Measurements from ENCODE around the gene CLEC10A. TPM values are rescaled to one million over a fixed set of nuclear protein-coding genes. Genes with fewer than 3 reads are reported as not detected.

The CLEC10A gene
- total and polyA plus RNA-seq, 2 experiments from 2014 or later: 0.21 to 0.37 TPM

DNA sequence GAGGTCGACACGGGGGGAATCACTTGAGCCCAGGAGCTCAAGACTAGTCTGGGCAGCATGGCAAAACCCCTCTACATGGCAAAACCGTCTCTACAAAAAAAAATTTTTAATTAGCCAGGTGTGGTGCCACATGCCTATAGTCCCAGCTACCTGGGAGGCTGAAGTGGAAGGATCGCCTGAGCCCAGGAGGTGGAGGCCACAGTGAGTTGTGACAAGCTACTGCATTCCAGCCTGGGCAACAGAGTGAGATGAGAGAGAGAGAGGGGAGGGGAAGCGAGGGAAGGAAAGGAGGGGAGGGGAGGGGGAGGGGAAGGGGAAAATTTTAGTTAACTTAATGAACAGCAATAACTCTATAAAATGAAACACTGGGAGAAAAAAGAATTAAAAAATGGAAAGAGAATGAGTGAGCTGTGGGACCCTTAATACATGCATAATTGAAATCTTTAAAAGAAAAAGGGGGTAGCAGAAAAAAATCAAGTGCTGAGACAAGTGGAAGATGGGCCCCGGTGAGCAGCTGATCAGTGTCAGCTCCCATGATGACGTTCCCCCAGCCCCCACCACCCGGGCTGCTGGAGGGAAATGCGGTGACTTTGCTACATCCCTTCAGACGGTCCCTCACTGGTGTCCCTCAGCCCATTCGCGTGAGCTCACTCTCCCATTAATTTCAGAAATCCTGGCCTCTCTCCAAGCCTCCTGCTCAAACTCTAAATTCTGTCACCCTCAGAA is 31.9 kb upstream of the CLEC10A start:
- Histone ChIP-seq H3K27ac (no peak overlapping the region), H3K9me3 (ENCODE audit: low read depth) (no peaks in the 10 kb centered on the region), H3K27me3 (no peaks in the 10 kb centered on the region), H3K4me2 (no peak overlapping the region), H3K79me2 (no peaks in the 10 kb centered on the region), H3K4me3 (no peak overlapping the region), H3K4me1 (ENCODE audit: insufficient read depth) (peaks cover 7% of the 10 kb centered on the region), H4K20me1 (ENCODE audit: insufficient read depth, poor library complexity, severe bottlenecking) (no peaks in the 10 kb centered on the region), H3K9me2 (replicated peaks; ENCODE audit: insufficient read depth) (no peaks in the 10 kb centered on the region), H2AFZ (no peak overlapping the region), H3K36me3 (replicated peaks; ENCODE audit: insufficient read depth, low read depth) (no peaks in the 10 kb centered on the region)
- 74% methylated on average over 11 of the region's 12 CpGs for WGBS (ENCODE audit: low lambda C conversion rate, missing lambda C conversion rate)
- no peak for DNase-seq (ENCODE audit: low spot score)
- TF ChIP-seq EZH2 (IDR thresholded peaks at IDR 0.05; ENCODE audit: borderline replicate concordance): no peak
- TF ChIP-seq CTCF (IDR thresholded peaks at IDR 0.05; ENCODE audit: poor library complexity): no peak
- no peak for TF ChIP-seq EZH2phosphoT487 (IDR thresholded peaks at IDR 0.05; ENCODE audit: low read depth, severe bottlenecking, unreplicated experiment)

DNA sequence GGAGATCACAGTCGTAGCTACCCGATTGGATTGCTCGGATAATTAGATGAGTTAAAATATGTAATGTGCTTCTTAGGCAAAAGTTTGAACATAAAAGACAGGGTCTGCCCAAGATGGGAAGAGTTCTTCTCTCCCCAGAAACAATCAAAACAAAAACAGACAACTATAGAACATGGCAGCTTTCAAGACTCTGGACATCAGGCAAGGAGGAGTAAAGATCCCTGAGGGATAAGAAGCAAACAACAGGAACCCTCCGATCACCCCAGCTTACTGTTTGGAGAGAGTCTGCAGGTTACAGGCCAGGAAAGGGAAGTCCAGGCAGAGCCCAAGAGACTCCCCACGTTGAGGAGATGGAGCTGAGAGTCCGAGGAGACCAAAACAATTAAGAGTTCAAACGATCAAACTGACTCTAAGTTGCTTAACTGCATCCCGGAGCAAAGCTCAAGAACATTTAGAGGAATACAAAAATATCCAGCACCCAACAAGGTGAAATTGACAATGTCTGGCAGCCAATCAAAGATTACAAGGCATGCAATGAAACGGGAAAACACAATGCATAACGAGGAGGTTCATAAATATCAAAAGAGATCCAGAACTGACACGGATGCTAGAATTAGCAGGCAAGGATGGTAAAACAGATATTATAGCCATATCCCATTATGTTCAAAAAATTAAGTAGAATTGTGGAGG is 30.7 kb upstream of the CLEC10A start:
- Histone ChIP-seq H3K4me2 (no peak overlapping the region), H3K9me2 (replicated peaks; ENCODE audit: insufficient read depth) (no peaks in the 10 kb centered on the region), H3K4me1 (ENCODE audit: insufficient read depth) (peaks cover 7% of the 10 kb centered on the region), H2AFZ (no peak overlapping the region), H4K20me1 (ENCODE audit: insufficient read depth, poor library complexity, severe bottlenecking) (no peaks in the 10 kb centered on the region), H3K27ac (no peak overlapping the region), H3K79me2 (no peaks in the 10 kb centered on the region), H3K4me3 (no peak overlapping the region), H3K9me3 (ENCODE audit: low read depth) (no peaks in the 10 kb centered on the region), H3K27me3 (no peaks in the 10 kb centered on the region), H3K36me3 (replicated peaks; ENCODE audit: insufficient read depth, low read depth) (no peaks in the 10 kb centered on the region)
- no peak for DNase-seq (ENCODE audit: low spot score)
- 64% methylated on average over 11 of the region's 11 CpGs for WGBS (ENCODE audit: low lambda C conversion rate, missing lambda C conversion rate)
- no peak for TF ChIP-seq CTCF (IDR thresholded peaks at IDR 0.05; ENCODE audit: poor library complexity)
- TF ChIP-seq EZH2 (IDR thresholded peaks at IDR 0.05; ENCODE audit: borderline replicate concordance): no peak
- no peak for TF ChIP-seq EZH2phosphoT487 (IDR thresholded peaks at IDR 0.05; ENCODE audit: low read depth, severe bottlenecking, unreplicated experiment)

DNA sequence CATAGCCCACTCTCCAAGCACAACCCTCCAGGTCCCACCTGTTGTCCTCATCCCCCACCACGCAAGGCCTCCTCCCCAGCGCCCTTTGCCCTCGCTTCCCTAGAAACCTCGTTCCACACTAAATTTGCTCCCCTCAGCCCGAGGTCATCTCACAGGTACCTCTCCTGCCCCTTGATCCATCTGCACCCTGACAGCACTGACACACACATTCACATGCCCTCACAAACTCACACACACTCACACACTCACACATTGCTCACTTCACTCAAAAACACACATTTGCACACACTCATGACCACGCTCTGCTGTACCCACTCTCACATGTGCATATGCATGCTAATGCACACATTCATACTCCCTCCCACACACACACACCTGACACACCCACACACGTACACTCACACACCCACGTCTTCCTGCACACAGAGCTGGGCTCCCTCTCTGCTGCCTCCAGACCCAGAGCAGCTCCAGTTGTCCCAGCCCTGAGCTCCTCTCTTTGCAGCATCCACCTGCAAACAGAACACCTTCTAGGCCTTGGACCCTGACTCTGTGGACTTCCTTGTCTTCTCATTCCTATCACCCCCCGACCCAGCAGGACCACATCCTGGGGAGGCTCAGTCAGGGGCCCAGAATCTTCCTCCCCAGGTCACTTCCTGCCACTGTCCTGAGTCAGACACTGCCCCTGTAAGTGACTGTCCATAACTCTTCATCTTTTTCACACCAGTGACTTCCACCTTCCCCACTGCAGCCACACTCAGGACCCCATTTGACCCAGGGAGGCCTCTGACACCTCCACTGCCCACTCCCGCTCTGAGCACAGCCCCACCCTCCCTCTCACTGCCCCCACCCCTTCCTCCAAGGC is 29.6 kb upstream of the CLEC10A start:
- TF ChIP-seq EZH2 (IDR thresholded peaks at IDR 0.05; ENCODE audit: borderline replicate concordance) (no peak), CTCF (IDR thresholded peaks at IDR 0.05; ENCODE audit: poor library complexity) (no peak), EZH2phosphoT487 (IDR thresholded peaks at IDR 0.05; ENCODE audit: low read depth, severe bottlenecking, unreplicated experiment) (no peak)
- 83% methylated on average over 9 of the region's 10 CpGs for WGBS (ENCODE audit: low lambda C conversion rate, missing lambda C conversion rate)
- H3K9me2 ChIP-seq (replicated peaks; ENCODE audit: insufficient read depth): no peaks in the 10 kb centered on the region
- peaks cover under 1% of the 10 kb centered on the region for H3K4me1 ChIP-seq (ENCODE audit: insufficient read depth)
- no peak overlapping the region for H3K27ac ChIP-seq
- H2AFZ ChIP-seq: no peak overlapping the region
- H3K79me2 ChIP-seq: no peaks in the 10 kb centered on the region
- H3K36me3 ChIP-seq (replicated peaks; ENCODE audit: insufficient read depth, low read depth): no peaks in the 10 kb centered on the region
- H3K4me3 ChIP-seq: no peak overlapping the region
- no peaks in the 10 kb centered on the region for H4K20me1 ChIP-seq (ENCODE audit: insufficient read depth, poor library complexity, severe bottlenecking)
- no peaks in the 10 kb centered on the region for H3K27me3 ChIP-seq
- no peak overlapping the region for H3K4me2 ChIP-seq
- no peaks in the 10 kb centered on the region for H3K9me3 ChIP-seq (ENCODE audit: low read depth)
- no peak for DNase-seq (ENCODE audit: low spot score)

Data from hepatocyte (in vitro differentiated cells).